ENCODE results near the gene KCNMA1. TPM values are rescaled to one million over a fixed set of nuclear protein-coding genes. Genes with fewer than 3 reads are reported as not detected.
A peak's percentile ranks its signal among the peaks of the same experiment; 100 is the strongest.

Gene KCNMA1
- total RNA-seq, 3 donors from 2014 or later = 45.4 to 312 (median 62.4) TPM

GRCh38 chr10:77647543-77648293, 10.1 kb upstream of the KCNMA1 start:
- Histone ChIP-seq H3K4me3 (no peak overlapping the region), H3K4me1 (ENCODE audit: low read depth) (no peaks in the 10 kb centered on the region), H3K36me3 (ENCODE audit: low read depth) (no peaks in the 10 kb centered on the region), H3K9me3 (no peaks in the 10 kb centered on the region)
- intact Hi-C loops (cut with DNase I, micrococcal nuclease) = no loop called here
- DNase-seq = no peak
- no peak for ATAC-seq
- no peak for TF ChIP-seq CTCF (IDR thresholded peaks at IDR 0.05)

- intact Hi-C loops (cut with DNase I, micrococcal nuclease) = loop anchor here (5.0 kb wide), 2 partner anchors 252 to 472 kb away; no protein-coding TSS in a partner anchor
- H3K9me3 ChIP-seq = no peaks in the 10 kb centered on the region
- no peak overlapping the region for H3K4me3 ChIP-seq
- H3K36me3 ChIP-seq (ENCODE audit: low read depth) = no peaks in the 10 kb centered on the region
- H3K4me1 ChIP-seq (ENCODE audit: low read depth) = peaks cover 3% of the 10 kb centered on the region
- no peak for ATAC-seq
- DNase-seq = no peak
- no peak for TF ChIP-seq CTCF (IDR thresholded peaks at IDR 0.05)
Observed at GRCh38 chr10:77644557-77645243, 7.1 kb upstream of the KCNMA1 start.

GRCh38 chr10:77643795-77644468, 6.3 kb upstream of the KCNMA1 start:
- H3K4me1 ChIP-seq (ENCODE audit: low read depth) = peaks cover 3% of the 10 kb centered on the region
- H3K36me3 ChIP-seq (ENCODE audit: low read depth) = no peaks in the 10 kb centered on the region
- ATAC-seq (peak; percentile 64), DNase-seq (peak in 1 of 3 donors; percentile 42)
- no peaks in the 10 kb centered on the region for H3K9me3 ChIP-seq
- TF ChIP-seq CTCF (IDR thresholded peaks at IDR 0.05) = no peak
- H3K4me3 ChIP-seq = no peak overlapping the region
- intact Hi-C loops (cut with DNase I, micrococcal nuclease) = loop anchor here (5.0 kb wide), 2 partner anchors 252 to 472 kb away; no protein-coding TSS in a partner anchor

GRCh38 chr10:77641788-77642397, 4.3 kb upstream of the KCNMA1 start:
- Histone ChIP-seq H3K4me3 (no peak overlapping the region), H3K4me1 (ENCODE audit: low read depth) (peaks cover 7% of the 10 kb centered on the region), H3K36me3 (ENCODE audit: low read depth) (no peaks in the 10 kb centered on the region), H3K9me3 (no peaks in the 10 kb centered on the region)
- TF ChIP-seq CTCF (IDR thresholded peaks at IDR 0.05) = peak; percentile 59
- ATAC-seq (peak; percentile 62), DNase-seq (peak in 1 of 3 donors; percentile 92)
- intact Hi-C loops (cut with DNase I, micrococcal nuclease) = loop anchor here (5.0 kb wide), 2 partner anchors 250 to 470 kb away; no protein-coding TSS in a partner anchor

- DNase-seq = no peak
- Histone ChIP-seq H3K4me3 (no peak overlapping the region), H3K36me3 (ENCODE audit: low read depth) (no peaks in the 10 kb centered on the region), H3K9me3 (no peaks in the 10 kb centered on the region), H3K4me1 (ENCODE audit: low read depth) (peaks cover 7% of the 10 kb centered on the region)
- intact Hi-C loops (cut with DNase I, micrococcal nuclease) = loop anchor here (5.0 kb wide), 2 partner anchors 249 to 469 kb away; no protein-coding TSS in a partner anchor
- ATAC-seq = no peak
- TF ChIP-seq CTCF (IDR thresholded peaks at IDR 0.05) = no peak
Observed at GRCh38 chr10:77641344-77641743, 3.7 kb upstream of the KCNMA1 start.
